ENCODE data around the gene TNN. TPM values are rescaled to one million over a fixed set of nuclear protein-coding genes. Genes with fewer than 3 reads are reported as not detected.

TNN gene
- total RNA-seq, 2 donors from 2014 or later: 0.09 TPM; not detected in 1

- peaks cover 14% of the 10 kb centered on the region for H3K4me1 ChIP-seq (ENCODE audit: control insufficient read depth, insufficient read depth, low read length)
- H3K27me3 ChIP-seq (ENCODE audit: control insufficient read depth, insufficient read depth, low read length, poor library complexity, severe bottlenecking): no peaks in the 10 kb centered on the region
- no peak overlapping the region for H3K4me3 ChIP-seq (ENCODE audit: low read length)
- H3K4me1 Mint-ChIP-seq: peaks cover 15% of the 10 kb centered on the region
- no peak overlapping the region for H3K9ac ChIP-seq (ENCODE audit: extremely low read depth, low read length, poor library complexity, severe bottlenecking)
- 100% methylated on average over 1 of the region's 1 CpG; no CpG with 5 or more reads in 1 of the 2 experiments for WGBS, 2 experiments (ENCODE audit: insufficient coverage in 1 of 2, insufficient read length in 1 of 2)
- H3K9me3 ChIP-seq (ENCODE audit: control insufficient read depth, low read length): no peaks in the 10 kb centered on the region
- no peaks in the 10 kb centered on the region for H3K36me3 ChIP-seq (ENCODE audit: control insufficient read depth, insufficient read depth, low read length)
- H3K36me3 Mint-ChIP-seq (ENCODE audit: low read depth): no peaks in the 10 kb centered on the region
- no peak overlapping the region for H3K27ac ChIP-seq (ENCODE audit: low read depth, low read length)
- no peak for TF ChIP-seq CTCF (conservative IDR thresholded peaks at IDR 0.05)
- H3K27ac Mint-ChIP-seq: no peak overlapping the region
- peaks cover 7% of the 10 kb centered on the region for H3K27me3 Mint-ChIP-seq (ENCODE audit: insufficient read depth)
- no peak overlapping the region for H3K4me3 Mint-ChIP-seq
- peak; percentile 26 for DNase-seq
- H3K9me3 Mint-ChIP-seq: no peaks in the 10 kb centered on the region
These were observed 64.8 kb downstream of the TNN start for GRCh38 chr1:175132436-175132835.

DNA sequence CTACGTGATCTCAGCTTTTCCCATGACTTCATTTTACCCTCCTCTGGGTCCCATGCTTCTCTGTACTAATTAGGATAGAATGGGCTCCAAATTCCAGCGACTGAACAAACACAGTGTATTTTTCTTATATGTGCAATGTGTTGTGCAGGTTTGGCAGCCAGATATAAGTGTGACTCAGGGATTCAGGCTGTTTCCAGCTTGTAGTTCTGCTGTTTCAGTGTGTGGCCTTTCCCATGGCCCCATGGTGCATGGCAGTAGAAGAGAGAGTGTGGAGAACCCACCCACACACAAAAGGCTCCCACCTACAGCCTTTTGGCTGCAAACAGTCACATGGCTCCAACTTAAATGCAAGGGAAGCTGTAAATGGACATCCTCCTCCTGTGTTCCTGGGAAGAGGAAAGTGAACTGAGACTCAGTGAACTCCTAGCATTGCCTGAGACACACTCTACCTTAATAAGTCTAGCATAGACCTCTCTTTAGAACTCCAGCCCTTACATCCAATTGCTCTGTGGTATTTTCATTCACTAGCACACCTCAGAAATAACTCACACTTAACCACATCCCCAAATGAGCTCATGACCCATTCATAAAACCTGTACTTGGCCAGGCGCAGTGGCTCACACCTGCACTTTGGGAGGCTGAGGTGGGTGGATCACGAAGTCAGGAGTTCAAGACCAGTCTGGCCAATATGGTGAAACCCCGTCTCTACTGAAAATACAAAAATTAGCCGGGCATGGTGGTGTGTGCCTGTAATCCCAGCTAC is 66.2 kb downstream of the TNN start:
- no peak overlapping the region for H3K4me3 Mint-ChIP-seq
- Histone ChIP-seq H3K4me3 (ENCODE audit: low read length) (no peak overlapping the region), H3K9ac (ENCODE audit: extremely low read depth, low read length, poor library complexity, severe bottlenecking) (no peak overlapping the region), H3K4me1 (ENCODE audit: control insufficient read depth, insufficient read depth, low read length) (peaks cover 14% of the 10 kb centered on the region), H3K9me3 (ENCODE audit: control insufficient read depth, low read length) (no peaks in the 10 kb centered on the region), H3K27me3 (ENCODE audit: control insufficient read depth, insufficient read depth, low read length, poor library complexity, severe bottlenecking) (no peaks in the 10 kb centered on the region), H3K36me3 (ENCODE audit: control insufficient read depth, insufficient read depth, low read length) (no peaks in the 10 kb centered on the region), H3K27ac (ENCODE audit: low read depth, low read length) (no peak overlapping the region)
- no peaks in the 10 kb centered on the region for H3K36me3 Mint-ChIP-seq (ENCODE audit: low read depth)
- WGBS, 2 experiments (ENCODE audit: insufficient coverage in 1 of 2, insufficient read length in 1 of 2): 89 to 90% methylated on average over 5 to 6 of the region's 6 CpGs
- peaks cover 15% of the 10 kb centered on the region for H3K4me1 Mint-ChIP-seq
- H3K27me3 Mint-ChIP-seq (ENCODE audit: insufficient read depth): peaks cover 7% of the 10 kb centered on the region
- peak; percentile 24 for DNase-seq
- H3K27ac Mint-ChIP-seq: no peak overlapping the region
- H3K9me3 Mint-ChIP-seq: no peaks in the 10 kb centered on the region
- TF ChIP-seq CTCF (conservative IDR thresholded peaks at IDR 0.05): no peak

DNA sequence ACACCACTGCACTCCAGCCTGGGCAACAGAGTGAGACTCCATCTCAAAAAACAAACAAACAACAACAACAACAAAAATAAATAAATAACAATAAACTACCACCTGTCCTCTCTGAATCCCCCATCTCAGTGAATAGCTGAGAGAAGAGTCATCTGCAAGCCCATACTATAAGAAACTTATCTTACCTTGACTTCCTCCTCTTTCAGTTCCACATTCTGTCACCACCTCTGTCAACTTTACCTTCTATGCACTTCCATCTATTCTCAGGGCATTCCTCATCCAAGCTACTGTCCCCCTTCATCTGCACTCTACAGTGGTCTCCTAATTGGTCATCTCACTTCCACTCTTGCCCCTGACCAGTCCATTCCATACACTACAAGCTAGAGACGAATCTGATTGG is 66.9 kb downstream of the TNN start:
- H3K36me3 ChIP-seq (ENCODE audit: control insufficient read depth, insufficient read depth, low read length): no peaks in the 10 kb centered on the region
- Mint-ChIP-seq H3K4me3 (no peak overlapping the region), H3K9me3 (no peaks in the 10 kb centered on the region), H3K4me1 (peaks cover 15% of the 10 kb centered on the region), H3K36me3 (ENCODE audit: low read depth) (no peaks in the 10 kb centered on the region), H3K27ac (no peak overlapping the region), H3K27me3 (ENCODE audit: insufficient read depth) (peaks cover 7% of the 10 kb centered on the region)
- no peaks in the 10 kb centered on the region for H3K27me3 ChIP-seq (ENCODE audit: control insufficient read depth, insufficient read depth, low read length, poor library complexity, severe bottlenecking)
- no peak overlapping the region for H3K27ac ChIP-seq (ENCODE audit: low read depth, low read length)
- no peak for TF ChIP-seq CTCF (conservative IDR thresholded peaks at IDR 0.05)
- no peaks in the 10 kb centered on the region for H3K9me3 ChIP-seq (ENCODE audit: control insufficient read depth, low read length)
- peaks cover 11% of the 10 kb centered on the region for H3K4me1 ChIP-seq (ENCODE audit: control insufficient read depth, insufficient read depth, low read length)
- peak; percentile 3 for DNase-seq
- H3K9ac ChIP-seq (ENCODE audit: extremely low read depth, low read length, poor library complexity, severe bottlenecking): no peak overlapping the region
- no peak overlapping the region for H3K4me3 ChIP-seq (ENCODE audit: low read length)
- WGBS, 2 experiments (ENCODE audit: insufficient coverage in 1 of 2, insufficient read length in 1 of 2): 82 to 100% methylated on average over 1 of the region's 1 CpG

Data from endodermal cell (in vitro differentiated cells).